Measurements from ENCODE around the gene TMC3. TPM values are rescaled to one million over a fixed set of nuclear protein-coding genes. Genes with fewer than 3 reads are reported as not detected.

TMC3 gene
- total and polyA plus RNA-seq, 2 of the 13 experiments (the other 11 are each of a cell fraction or from before 2014, with no cell fraction given) = not detected

- 92% methylated on average over 2 of the region's 5 CpGs for WGBS (ENCODE audit: low lambda C conversion rate)
- ChIA-PET CTCF (ENCODE audit: low intra/inter-chr PET ratio, low total read pairs) (no interaction called here), POLR2A (no interaction called here)
- Histone ChIP-seq H3K9me3 (ENCODE audit: low read length) (no peaks in the 10 kb centered on the region), H3K4me2 (ENCODE audit: low read depth, low read length) (no peak overlapping the region), H2AFZ (ENCODE audit: low read length) (no peak overlapping the region), H3K9ac (ENCODE audit: insufficient read depth, low read depth, low read length) (no peak overlapping the region), H3K4me3 (replicated peaks in 1 of 3; ENCODE audit: insufficient read depth in 1 of 3, low read depth in 2 of 3, low read length in 3 of 3) (no peak overlapping the region), H3K27me3 (ENCODE audit: control insufficient read depth in 1 of 2, insufficient read depth in 2 of 2, low read length in 2 of 2) (no peaks in the 10 kb centered on the region), H4K20me1 (ENCODE audit: insufficient read depth, low read length) (no peaks in the 10 kb centered on the region), H3K36me3 (replicated peaks in 1 of 2; ENCODE audit: control insufficient read depth in 1 of 2, insufficient read depth in 2 of 2, low read length in 2 of 2) (peaks cover 0 to 14% of the 10 kb centered on the region in 2 experiments; a peak in 3 of 5 replicates), H3K27ac (ENCODE audit: extremely low read length, insufficient read depth, low read length) (no peak overlapping the region), H3K79me2 (ENCODE audit: insufficient read depth, low read length) (no peaks in the 10 kb centered on the region), H3K4me1 (ENCODE audit: insufficient read depth, low read length) (no peaks in the 10 kb centered on the region)
- in situ Hi-C loops (cut with HindIII; ENCODE audit: extremely low pct_ligation_motif_present, low pct_unique_long_range_greater_than_20kb) = no loop called here
- BruUV-seq (replicated peaks) = no TSS peak
- ATAC-seq (no peak), FAIRE-seq (no peak), DNase-seq (ENCODE audit: low spot score) (no peak)
- intact Hi-C loops (cut with micrococcal nuclease; ENCODE audit: unreplicated experiment) = no loop called here
- TF ChIP-seq HOXD1 (CRISPR knock-in tag; IDR thresholded peaks at IDR 0.05) (no peak), ATAD3A (CRISPR knock-in tag; IDR thresholded peaks at IDR 0.05) (no peak), ZNF781 (CRISPR knock-in tag; IDR thresholded peaks at IDR 0.05; ENCODE audit: borderline replicate concordance, not compliant biosample characterization) (no peak), SP2 (CRISPR knock-in tag; IDR thresholded peaks at IDR 0.05) (no peak), RNF2 (conservative IDR thresholded peaks at IDR 0.05; ENCODE audit: low read depth) (no peak), ARID4A (CRISPR knock-in tag; IDR thresholded peaks at IDR 0.05; ENCODE audit: borderline replicate concordance) (no peak), RXRB (CRISPR knock-in tag; IDR thresholded peaks at IDR 0.05; ENCODE audit: borderline replicate concordance) (no peak), ZMYM3 (CRISPR knock-in tag; IDR thresholded peaks at IDR 0.05) (no peak), ZNF547 (CRISPR knock-in tag; IDR thresholded peaks at IDR 0.05) (no peak), NFYB (CRISPR knock-in tag; IDR thresholded peaks at IDR 0.05) (no peak), MED8 (CRISPR knock-in tag; IDR thresholded peaks at IDR 0.05; ENCODE audit: insufficient replicate concordance) (no peak), ZNF670 (CRISPR knock-in tag; IDR thresholded peaks at IDR 0.05; ENCODE audit: borderline replicate concordance) (no peak), XRCC5 (optimal IDR thresholded peaks at IDR 0.05; ENCODE audit: low read length) (no peak), ZNF224 (CRISPR knock-in tag; IDR thresholded peaks at IDR 0.05) (no peak), KDM4B (CRISPR knock-in tag; IDR thresholded peaks at IDR 0.05) (no peak), SAP130 (CRISPR knock-in tag; IDR thresholded peaks at IDR 0.05; ENCODE audit: low read depth) (no peak), E2F2 (CRISPR knock-in tag; IDR thresholded peaks at IDR 0.05; ENCODE audit: borderline replicate concordance) (no peak), ARNT2 (CRISPR knock-in tag; IDR thresholded peaks at IDR 0.05; ENCODE audit: low read depth) (no peak), STAG1 (CRISPR knock-in tag; IDR thresholded peaks at IDR 0.05) (no peak), DBP (CRISPR knock-in tag; IDR thresholded peaks at IDR 0.05; ENCODE audit: not compliant biosample characterization) (no peak)
Observed at GRCh38 chr15:81314378-81314777, 59.6 kb downstream of the TMC3 start.

Measured in HepG2 (cell line).